C4-2B (cell line): ENCODE data around the gene OTOS.

Source experiments
- H3K27ac ChIP-seq: fragments of 450-650 bp; 2 replicates; pipeline ENCODE4 v1.5.1; 2017
- CTCF ChIP-seq: fragments of 450-650 bp; conservative IDR thresholded peaks from 2 replicates; pipeline ENCODE4 v1.5.1; 2017; ENCODE audit warnings: mild to moderate bottlenecking
- ZFX ChIP-seq: fragments of 450-650 bp; IDR thresholded peaks from 2 replicates; pipeline ENCODE4 v1.6.1; 2017

Gene OTOS

GRCh38 chr2:240089306-240089705 lies 51.2 kb downstream of the OTOS start:
- no peak overlapping the region for H3K27ac ChIP-seq
- no peak for TF ChIP-seq ZFX
- TF ChIP-seq CTCF: no peak
